Right cardiac atrium (tissue), 5 donors: ENCODE measurements around the gene TOP3B. TPM values are rescaled to one million over a fixed set of nuclear protein-coding genes. Genes with fewer than 3 reads are reported as not detected.

ENCODE experiments used
- ATAC-seq, 2 donors: fragments of 200-7000 bp; cut with Tn5 transposase; one replicate each; pipeline versions ENCODE4 v1.8.0 to v1.9.1; 2020; ENCODE audit warnings: moderate library complexity in 2 of 2, mild to moderate bottlenecking in 1 of 2
- DNase-seq, 3 donors: peaks; one replicate each; pipeline ENCODE4 v3.0.0-alpha.2; 2020
- H3K27ac ChIP-seq: one replicate; pipeline ENCODE4 v1.5.1; 2013; ENCODE audit warnings: mild to moderate bottlenecking, low read length, control low read depth, moderate library complexity
- H3K27me3 ChIP-seq: one replicate; pipeline ENCODE4 v1.6.1; 2013; ENCODE audit not compliant: control insufficient read depth, insufficient read depth
- H3K4me1 ChIP-seq: one replicate; pipeline ENCODE4 v1.6.1; 2013; ENCODE audit warnings: low read length; ENCODE audit not compliant: control insufficient read depth, insufficient read depth
- H3K4me3 ChIP-seq: one replicate; pipeline ENCODE4 v1.5.1; 2013; ENCODE audit warnings: low read length, control low read depth
- H3K9me3 ChIP-seq: one replicate; pipeline ENCODE4 v1.6.1; 2013; ENCODE audit warnings: low read length; ENCODE audit not compliant: control insufficient read depth
- WGBS: extraction: QIAGEN DNeasy Blood & Tissue Kit; methylation state at CpG from one replicate; pipeline ENCODE4 v1.1.7; 2013; 5-methylcytosine and 5-hydroxymethylcytosine counted together
- intact Hi-C, 4 donors: fragments of 100-400 bp; cut with DNase I; formaldehyde crosslinking; loops; one replicate each; pipeline versions ENCODE4 v1.11.0 to v1.14.0; 2022 to 2023
- polyA plus RNA-seq: library from polyadenylated mRNA; stranded (reverse); fragments of 200-250 nt; gene quantifications from one replicate; pipeline ENCODE4 v1.2.3, GENCODE V29; 2013
- total RNA-seq, 4 donors: library from RNA; stranded (reverse); fragmentation: NEBNext Ultra II Directional; extraction: Animal tissue kit (Norgen Biotek cat#: 25700); gene quantifications; one replicate each; pipeline ENCODE4 v1.2.1, GENCODE V29; 2021
- donor health status: healthy with polysubstance abuse.
- donor health status: DM: no; HTN: yes; CAD: no.
- donor health status: DM: no; HTN: no; CAD: no.
- donor health status: DM: no; HTN: yes; CAD: no; lungs with severe emphysema.
- donor health status: DM: yes; HTN: yes; CAD: no.

TOP3B gene
- total and polyA plus RNA-seq, 5 donors, result 11.1 to 17.8 (median 12.8) TPM

DNA sequence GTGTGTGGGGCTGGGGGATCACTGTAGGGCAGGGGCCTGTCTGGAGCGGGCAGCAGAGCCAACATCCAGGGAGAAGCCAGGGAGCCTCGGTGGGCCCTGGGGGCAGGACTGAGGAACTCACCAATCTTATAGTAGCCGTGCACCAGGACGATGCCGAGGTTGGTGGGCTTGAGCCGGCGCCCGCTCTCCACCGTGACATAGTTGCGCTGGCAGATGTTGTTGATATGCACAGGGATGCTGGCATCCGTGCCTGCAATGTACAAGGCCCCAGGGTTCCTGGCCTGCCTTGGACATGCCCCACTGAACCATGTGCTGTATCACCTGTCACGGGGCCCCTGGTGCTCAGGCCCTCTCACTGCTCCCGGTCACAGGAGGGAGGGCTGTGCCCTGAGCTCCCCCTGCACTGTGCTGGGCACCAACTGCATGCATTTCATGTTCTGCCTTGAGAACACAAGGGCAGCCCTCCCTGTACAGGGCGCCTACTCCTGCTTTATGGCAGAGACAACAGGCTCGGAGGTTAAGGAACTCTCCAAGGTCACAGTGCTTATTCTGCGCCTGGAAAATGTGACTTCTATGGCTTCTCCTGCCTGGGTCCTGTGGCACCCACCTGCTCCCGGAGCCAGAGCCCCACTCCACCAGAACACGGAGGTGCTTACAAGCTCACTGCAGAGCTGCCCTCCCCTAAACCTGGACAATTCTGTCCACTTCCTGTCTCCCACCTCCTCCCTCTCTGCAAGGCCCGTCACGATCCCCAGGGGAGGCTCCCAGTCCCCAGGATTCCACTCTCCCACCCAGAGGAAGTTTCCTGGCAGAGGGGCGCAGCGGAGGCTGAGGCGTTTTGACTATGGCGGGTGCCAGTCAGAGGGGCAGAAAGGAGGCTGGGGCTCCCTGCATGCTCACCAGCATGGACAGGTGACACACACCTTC lies 22.1 kb downstream of the TOP3B start:
- no peak overlapping the region for H3K4me3 ChIP-seq
- H3K27me3 ChIP-seq, result no peaks in the 10 kb centered on the region
- intact Hi-C loops, result no loop called here
- H3K27ac ChIP-seq, result no peak overlapping the region
- H3K4me1 ChIP-seq, result no peaks in the 10 kb centered on the region
- H3K9me3 ChIP-seq, result no peaks in the 10 kb centered on the region
- ATAC-seq (no peak), DNase-seq (peak in 2 of 3 donors; percentile 31 to 53)
- WGBS, result 87% methylated on average over 24 of the region's 24 CpGs

DNA sequence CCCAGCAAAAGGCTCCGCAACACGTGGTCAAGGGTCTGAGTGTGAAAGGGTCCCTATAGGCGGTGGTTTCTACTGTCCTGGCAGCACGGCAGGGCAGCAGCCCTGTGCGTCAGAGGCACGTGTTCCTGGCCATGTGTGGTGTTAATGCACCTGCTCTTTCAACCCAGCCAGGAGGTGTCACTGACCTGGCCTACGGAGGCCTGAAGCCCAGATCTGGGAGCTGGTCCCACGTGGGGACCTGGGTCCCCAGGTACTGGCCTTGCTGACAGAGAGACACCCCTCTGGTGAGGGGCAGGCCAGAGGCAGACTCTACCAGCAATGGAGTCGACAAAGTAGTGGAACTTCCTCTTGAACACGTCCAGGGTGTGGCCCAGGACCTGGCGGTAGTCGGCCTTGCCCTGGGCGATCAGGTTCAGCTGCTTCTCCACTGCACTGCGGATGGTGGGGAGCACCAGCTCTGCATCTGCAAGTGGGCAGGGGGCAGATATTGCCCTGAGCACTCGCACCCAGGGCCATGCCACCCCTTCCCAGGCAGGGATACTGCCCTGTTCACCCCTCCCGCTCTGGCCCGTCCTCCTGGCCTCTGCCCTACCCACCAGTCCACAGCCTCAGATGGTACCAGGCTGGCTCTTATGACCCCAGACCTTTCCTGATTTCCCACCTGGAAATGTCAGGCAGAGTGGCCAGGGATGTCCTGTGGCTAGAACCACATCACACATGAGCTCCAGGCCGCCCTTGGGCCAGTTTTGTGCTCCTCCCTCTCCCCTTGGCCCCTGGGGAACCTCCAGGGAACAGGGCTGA lies 23.1 kb downstream of the TOP3B start:
- ATAC-seq, result no peak
- H3K4me1 ChIP-seq, result no peaks in the 10 kb centered on the region
- intact Hi-C loops, result no loop called here
- no peaks in the 10 kb centered on the region for H3K9me3 ChIP-seq
- no peak overlapping the region for H3K4me3 ChIP-seq
- 86% methylated on average over 18 of the region's 18 CpGs for WGBS
- peak in 2 of 3 donors; percentile 45 to 46 for DNase-seq
- H3K27me3 ChIP-seq, result no peaks in the 10 kb centered on the region
- no peak overlapping the region for H3K27ac ChIP-seq

DNA sequence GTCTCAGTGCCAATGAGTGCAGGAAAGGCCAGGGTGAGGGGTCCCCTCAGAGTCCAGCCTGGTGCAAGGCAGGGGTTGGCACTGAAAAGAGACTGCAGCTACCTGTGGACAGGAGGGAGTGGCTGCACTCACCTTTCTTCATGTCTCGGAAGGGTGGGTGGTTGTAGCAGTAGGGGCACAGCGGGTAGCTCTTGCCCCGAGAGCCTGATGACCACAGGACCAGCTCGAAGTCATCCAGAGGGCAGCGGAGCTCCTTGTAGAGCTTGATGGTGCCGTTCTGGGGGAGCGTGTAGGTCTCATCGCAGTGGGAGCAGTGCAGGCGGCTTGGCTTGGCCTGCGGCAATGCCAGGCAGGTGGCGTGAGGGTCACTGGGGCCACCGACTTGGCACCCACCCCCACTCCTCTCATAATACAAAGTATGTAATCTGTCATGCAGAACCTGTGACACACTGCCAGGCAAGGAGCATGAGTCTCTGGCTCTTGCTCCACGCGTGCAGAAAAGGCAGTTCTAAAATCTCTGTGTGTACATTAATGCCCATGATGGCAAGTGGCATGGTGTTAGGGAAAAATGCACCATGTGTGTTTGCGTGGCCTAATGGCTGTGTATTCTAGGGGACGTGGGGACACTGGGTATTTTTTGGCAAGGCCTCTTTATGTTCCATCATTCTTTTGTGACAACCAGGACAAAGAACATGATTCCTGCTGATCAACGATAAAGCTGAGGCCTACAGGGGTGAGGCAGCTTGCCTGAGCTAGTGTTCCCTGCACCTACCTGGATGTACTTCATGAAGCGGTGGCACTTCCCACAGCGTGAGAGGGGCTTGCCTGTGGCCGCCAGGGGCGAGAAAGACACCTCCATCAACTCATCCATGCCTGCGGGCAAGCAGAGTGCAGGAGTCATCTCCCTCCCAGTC lies 24.0 kb downstream of the TOP3B start:
- no peaks in the 10 kb centered on the region for H3K27me3 ChIP-seq
- H3K9me3 ChIP-seq, result no peaks in the 10 kb centered on the region
- DNase-seq, result peak in 1 of 3 donors; percentile 36
- no peaks in the 10 kb centered on the region for H3K4me1 ChIP-seq
- no peak for ATAC-seq
- no peak overlapping the region for H3K27ac ChIP-seq
- 91% methylated on average over 22 of the region's 22 CpGs for WGBS
- H3K4me3 ChIP-seq, result no peak overlapping the region
- intact Hi-C loops, result no loop called here

DNA sequence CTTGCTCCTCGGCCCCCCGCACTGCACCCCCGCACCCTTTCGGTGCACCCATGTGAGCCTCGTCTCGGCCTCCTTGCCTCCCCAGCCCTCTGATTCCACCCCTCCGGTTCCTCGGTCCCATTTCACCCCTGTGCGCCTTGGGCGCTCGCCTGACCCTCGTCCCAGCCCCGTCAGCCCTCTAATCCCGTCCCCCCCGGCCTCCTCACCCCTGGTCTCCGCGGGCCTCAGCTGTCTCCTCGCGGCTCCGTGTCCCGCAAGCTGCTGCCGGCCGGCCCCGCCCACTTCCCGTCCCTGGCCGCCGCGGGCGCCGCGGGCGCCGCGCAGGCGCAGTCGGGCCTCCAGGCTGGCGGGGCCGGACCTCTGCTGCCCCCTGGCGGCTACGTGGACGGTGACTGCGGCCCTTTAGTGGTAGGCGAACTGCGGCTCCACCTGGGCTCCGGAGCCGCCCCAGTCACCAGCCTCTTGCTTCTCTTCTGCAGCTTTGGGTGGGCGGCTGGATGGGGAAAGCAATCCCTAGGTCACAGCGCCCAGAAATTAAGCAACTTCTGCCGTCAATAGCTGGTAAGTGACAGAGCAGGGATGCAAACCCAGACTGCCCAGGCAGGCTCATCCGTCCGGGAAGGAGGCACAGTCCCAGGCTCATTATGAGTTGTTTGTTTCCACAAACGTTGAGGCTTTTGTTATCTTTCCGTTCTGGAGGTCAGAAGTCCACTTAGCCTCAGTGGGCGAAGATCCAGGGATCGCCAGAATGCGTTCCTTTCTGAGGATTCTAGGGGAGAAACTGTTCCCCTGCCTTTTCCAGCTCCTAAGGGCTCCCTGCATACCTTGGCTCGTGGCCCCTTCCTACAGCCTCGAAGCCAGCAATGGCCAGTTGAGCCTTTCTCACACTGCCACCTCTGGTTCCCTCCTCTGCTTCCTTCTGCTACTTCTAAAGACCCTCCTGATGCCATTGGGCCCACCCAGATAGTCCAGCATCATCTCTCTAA lies 29.7 kb downstream of the TOP3B start, which contains the start of gene PPM1F:
Gene PPM1F, minus strand, starts transcription at position 263 of the 986 bp plus-strand sequence. CDS start 6,800 bp downstream, outside the sequence.
- Histone ChIP-seq H3K9me3 (no peaks in the 10 kb centered on the region), H3K4me3 (peak within 1 kb of the TSS; percentile 77), H3K4me1 (peaks cover 9% of the 10 kb centered on the region), H3K27me3 (no peaks in the 10 kb centered on the region), H3K27ac (peak within 1 kb of the TSS; percentile 77)
- DNase-seq (peak; percentile 87 to 95 (median 95)), ATAC-seq (peak; percentile 82 to 83)
- intact Hi-C loops, result loop anchor here in 2 of 4 donors (5.0 kb wide), 1 partner anchor 241 kb away; no protein-coding TSS in a partner anchor
- WGBS, result 11% methylated on average over 58 of the region's 58 CpGs

DNA sequence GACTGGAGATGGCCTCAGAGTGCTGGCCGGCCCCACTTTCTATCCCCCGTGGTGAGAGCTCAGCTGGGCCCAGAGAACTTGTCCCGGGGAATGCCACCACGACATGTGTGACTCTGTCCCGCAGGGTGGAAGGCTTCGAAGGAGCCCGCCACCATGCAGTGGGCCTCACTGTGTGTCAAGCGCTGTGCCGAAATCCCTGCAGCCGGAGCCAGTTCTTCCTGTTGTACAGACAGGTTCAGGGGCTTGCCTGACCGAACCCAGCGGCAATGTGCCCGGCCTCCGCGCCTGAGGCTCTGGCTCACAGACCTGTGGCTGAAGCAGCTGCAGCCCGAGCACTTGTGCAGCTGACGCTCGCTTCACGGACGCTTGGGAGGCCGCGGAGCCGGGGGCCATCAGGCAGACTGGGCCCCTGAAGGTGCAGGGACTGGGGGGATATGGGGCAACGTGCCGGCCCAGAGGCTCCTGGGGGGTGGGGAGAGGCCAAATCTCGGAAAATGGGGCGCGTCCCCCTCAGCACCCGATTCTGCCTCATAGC lies 30.6 kb downstream of the TOP3B start:
- Histone ChIP-seq H3K27ac (no peak overlapping the region), H3K4me1 (peaks cover 11% of the 10 kb centered on the region), H3K4me3 (peak overlapping the region; percentile 77), H3K9me3 (no peaks in the 10 kb centered on the region), H3K27me3 (no peaks in the 10 kb centered on the region)
- peak; percentile 49 to 82 (median 78) for DNase-seq
- intact Hi-C loops, result loop anchor here in 2 of 4 donors (5.0 kb wide), 1 partner anchor 240 kb away; no protein-coding TSS in a partner anchor
- WGBS, result 6% methylated on average over 29 of the region's 29 CpGs
- peak; percentile 22 to 44 for ATAC-seq

DNA sequence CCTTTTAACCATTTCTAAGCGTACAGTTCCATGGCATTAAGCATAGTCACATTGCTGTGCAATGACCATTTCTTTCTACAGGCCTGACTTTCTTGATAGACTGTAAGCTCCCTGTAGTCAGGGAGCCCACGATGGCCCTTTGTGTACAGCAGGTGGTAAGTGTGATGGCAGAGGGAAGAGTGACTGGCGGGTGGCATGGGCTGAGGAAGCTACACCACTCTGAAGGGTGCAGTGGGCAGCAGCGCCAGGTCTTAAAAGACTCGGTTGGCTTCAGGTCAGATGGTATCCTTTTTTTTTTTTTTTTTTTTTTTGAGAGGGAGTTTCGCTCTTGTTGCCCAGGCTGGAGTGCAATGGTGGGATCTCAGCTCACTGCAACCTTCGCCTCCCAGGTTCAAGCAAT lies 31.5 kb downstream of the TOP3B start:
- no peak for DNase-seq
- no peak overlapping the region for H3K4me3 ChIP-seq
- no peak for ATAC-seq
- WGBS, result 85% methylated on average over 7 of the region's 7 CpGs
- H3K9me3 ChIP-seq, result no peaks in the 10 kb centered on the region
- intact Hi-C loops, result loop anchor here in 2 of 4 donors (5.0 kb wide), 1 partner anchor 239 kb away; no protein-coding TSS in a partner anchor
- peaks cover 15% of the 10 kb centered on the region for H3K4me1 ChIP-seq
- peak overlapping the region; percentile 42 for H3K27ac ChIP-seq
- H3K27me3 ChIP-seq, result no peaks in the 10 kb centered on the region

DNA sequence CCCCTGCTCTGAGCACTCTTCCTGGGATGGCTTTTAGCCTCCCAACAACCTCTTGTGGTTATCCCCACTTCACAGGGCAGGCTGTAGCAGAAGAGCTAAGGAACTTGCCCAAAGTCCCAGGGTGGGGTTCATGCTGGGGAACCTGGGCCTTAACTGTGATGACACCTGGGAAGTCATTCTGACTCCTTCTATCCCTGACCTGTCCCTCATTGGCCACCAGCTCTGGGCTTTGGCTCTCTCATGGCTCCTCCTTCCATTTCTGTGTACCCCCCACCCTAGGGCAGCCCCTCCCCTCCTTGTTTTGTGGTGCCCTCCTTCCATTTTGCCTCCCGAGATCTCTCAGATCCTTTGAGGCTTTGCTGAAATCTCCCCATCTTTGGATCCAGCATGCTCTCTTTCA lies 32.6 kb downstream of the TOP3B start:
- WGBS, result 81% methylated on average over 1 of the region's 1 CpG
- Histone ChIP-seq H3K27ac (peak overlapping the region; percentile 37), H3K27me3 (no peaks in the 10 kb centered on the region), H3K9me3 (no peaks in the 10 kb centered on the region), H3K4me1 (peaks cover 15% of the 10 kb centered on the region), H3K4me3 (no peak overlapping the region)
- DNase-seq, result no peak
- ATAC-seq, result no peak
- intact Hi-C loops, result loop anchor here in 2 of 4 donors (5.0 kb wide), 1 partner anchor 238 kb away; no protein-coding TSS in a partner anchor

DNA sequence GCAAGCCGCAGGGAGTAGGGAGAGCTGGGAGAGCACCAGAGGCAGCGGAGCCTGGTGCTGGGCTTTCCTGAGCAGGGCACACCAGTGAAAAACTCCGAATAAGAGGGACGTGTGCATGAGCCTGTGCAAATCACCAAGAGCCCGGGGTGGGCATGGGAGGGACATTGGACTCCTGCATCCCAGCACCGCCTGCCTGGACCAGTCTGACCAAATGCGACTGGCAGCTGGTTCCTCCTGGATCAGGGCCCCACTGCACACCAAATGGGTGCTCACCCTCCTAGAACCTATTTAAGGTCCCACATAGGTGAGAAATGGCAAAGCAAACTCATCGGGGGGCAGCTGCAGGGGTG lies 33.0 kb downstream of the TOP3B start:
- Histone ChIP-seq H3K27me3 (no peaks in the 10 kb centered on the region), H3K27ac (peak overlapping the region; percentile 37), H3K4me1 (peaks cover 15% of the 10 kb centered on the region), H3K4me3 (no peak overlapping the region), H3K9me3 (no peaks in the 10 kb centered on the region)
- WGBS, result 77% methylated on average over 8 of the region's 8 CpGs
- intact Hi-C loops, result no loop called here
- peak in 1 of 3 donors; percentile 29 for DNase-seq
- no peak for ATAC-seq

DNA sequence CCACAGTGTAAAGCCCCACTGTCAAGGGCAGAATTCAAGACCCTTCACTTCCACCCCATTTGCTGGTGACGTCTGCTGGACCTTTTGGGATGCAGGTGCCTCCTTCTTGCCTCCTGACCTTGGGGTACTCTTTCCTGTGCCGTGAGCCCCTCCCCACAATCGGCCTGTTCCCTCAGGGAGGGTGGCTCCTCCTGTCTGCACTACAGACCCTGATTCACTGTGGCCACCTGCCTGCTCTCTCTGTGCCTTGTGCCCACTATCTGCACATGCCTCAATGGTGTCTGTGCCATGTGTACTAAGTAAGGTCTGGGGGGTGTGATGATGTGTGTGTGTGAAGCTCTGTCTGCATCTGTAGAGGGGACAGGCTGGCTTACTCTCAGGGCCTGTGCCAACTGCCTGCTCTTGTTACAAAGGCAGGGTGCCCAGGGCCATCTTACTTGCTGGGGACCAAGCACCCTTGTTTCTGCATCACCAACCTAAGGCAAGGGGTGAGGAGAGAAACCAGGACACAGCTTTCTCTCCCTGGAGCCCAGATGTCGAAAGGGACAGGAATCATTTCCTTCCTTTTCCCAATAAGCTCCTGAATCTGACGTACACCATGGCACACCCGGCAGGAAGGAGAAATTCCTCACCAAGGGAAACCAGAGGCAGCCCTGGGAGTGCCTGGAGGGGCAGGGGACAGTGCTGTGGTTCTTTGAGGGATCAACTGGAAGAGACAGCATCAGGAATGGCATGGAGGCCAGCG lies 33.6 kb downstream of the TOP3B start:
- Histone ChIP-seq H3K9me3 (no peaks in the 10 kb centered on the region), H3K4me1 (peaks cover 16% of the 10 kb centered on the region), H3K27me3 (no peaks in the 10 kb centered on the region), H3K4me3 (no peak overlapping the region), H3K27ac (peak overlapping the region; percentile 37)
- intact Hi-C loops, result no loop called here
- no peak for DNase-seq
- WGBS, result 65% methylated on average over 7 of the region's 7 CpGs
- ATAC-seq, result peak in 1 of 2 donors; percentile 25
